Esophagus muscularis mucosa (tissue), 3 donors: ENCODE results near the gene IER5.

Experiments used
- EP300 ChIP-seq: sonication (generic); formaldehyde crosslinking; IDR thresholded peaks from one replicate; pipeline ENCODE4 v1.6.1; 2017; ENCODE audit warnings: antibody characterized with exemption
- TF ChIP-seq, protein P1 (sequence below), 3 experiments: fragments of 200-600 bp in 2 of 3; fragments of 450-650 bp in 1 of 3; sonication (generic) in 2 of 3; IDR thresholded peaks; one replicate each; pipeline ENCODE4 v1.5.1; 2017 to 2019; ENCODE audit warnings: antibody characterized with exemption in 3 of 3, mild to moderate bottlenecking in 2 of 3, moderate library complexity in 1 of 3

DNA sequence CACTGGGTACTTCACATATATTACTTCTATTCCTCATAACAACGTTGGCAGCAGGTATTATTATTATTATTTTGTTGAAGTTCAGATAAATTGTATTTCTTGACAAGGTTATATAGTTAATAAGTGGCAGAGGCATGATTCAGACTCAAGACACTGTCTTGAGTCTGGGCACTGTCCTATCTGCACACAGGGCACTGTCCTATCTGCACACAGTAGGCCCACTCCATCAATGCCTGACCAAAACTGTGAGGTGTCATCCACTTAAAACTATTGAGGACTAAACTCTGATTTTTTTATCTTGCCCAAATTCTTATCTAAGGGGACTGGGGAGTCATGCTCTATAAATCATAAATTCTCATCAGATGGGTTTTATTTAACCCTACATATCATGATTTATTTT lies 23.8 kb upstream of the IER5 start:
- no peak for TF ChIP-seq EP300
- TF ChIP-seq, protein P1, sequence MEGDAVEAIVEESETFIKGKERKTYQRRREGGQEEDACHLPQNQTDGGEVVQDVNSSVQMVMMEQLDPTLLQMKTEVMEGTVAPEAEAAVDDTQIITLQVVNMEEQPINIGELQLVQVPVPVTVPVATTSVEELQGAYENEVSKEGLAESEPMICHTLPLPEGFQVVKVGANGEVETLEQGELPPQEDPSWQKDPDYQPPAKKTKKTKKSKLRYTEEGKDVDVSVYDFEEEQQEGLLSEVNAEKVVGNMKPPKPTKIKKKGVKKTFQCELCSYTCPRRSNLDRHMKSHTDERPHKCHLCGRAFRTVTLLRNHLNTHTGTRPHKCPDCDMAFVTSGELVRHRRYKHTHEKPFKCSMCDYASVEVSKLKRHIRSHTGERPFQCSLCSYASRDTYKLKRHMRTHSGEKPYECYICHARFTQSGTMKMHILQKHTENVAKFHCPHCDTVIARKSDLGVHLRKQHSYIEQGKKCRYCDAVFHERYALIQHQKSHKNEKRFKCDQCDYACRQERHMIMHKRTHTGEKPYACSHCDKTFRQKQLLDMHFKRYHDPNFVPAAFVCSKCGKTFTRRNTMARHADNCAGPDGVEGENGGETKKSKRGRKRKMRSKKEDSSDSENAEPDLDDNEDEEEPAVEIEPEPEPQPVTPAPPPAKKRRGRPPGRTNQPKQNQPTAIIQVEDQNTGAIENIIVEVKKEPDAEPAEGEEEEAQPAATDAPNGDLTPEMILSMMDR (IDR thresholded peaks at IDR 0.05) = no peak
